Measurements from ENCODE around the gene ZBTB7C.

The ZBTB7C gene

DNA sequence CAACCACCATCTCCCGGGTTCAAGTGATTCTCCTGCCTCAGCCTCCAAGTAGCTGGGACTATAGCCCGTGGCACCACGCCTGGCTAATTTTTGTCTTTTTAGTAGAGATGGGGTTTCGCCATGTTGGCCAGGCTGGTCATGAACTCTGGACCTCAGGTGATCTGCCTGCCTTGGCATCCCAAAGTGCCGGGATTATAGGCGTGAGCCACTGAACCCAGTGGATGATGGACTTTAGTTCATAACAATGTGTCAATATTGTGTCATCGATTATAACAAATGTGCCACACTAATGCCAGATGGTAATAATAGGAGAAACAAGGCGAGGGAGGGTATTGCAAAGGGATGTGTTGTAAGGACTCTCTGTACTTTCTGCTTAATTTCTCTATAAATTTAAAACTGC lies 216.6 kb downstream of the ZBTB7C start:
- no peak for TF ChIP-seq CTCF (IDR thresholded peaks at IDR 0.05; ENCODE audit: low read depth, low read length, missing control alignments)
- no peak for DNase-seq (ENCODE audit: low read depth)
- in situ Hi-C loops (cut with HindIII; ENCODE audit: low sequenced_read_pairs): no loop called here
- no peak overlapping the region for H3K4me3 ChIP-seq (ENCODE audit: low read depth, low read length)

GRCh38 chr18:48191494-48191893 lies 217.7 kb downstream of the ZBTB7C start:
- in situ Hi-C loops (cut with HindIII; ENCODE audit: low sequenced_read_pairs): no loop called here
- TF ChIP-seq CTCF (IDR thresholded peaks at IDR 0.05; ENCODE audit: low read depth, low read length, missing control alignments): no peak
- no peak overlapping the region for H3K4me3 ChIP-seq (ENCODE audit: low read depth, low read length)
- DNase-seq (ENCODE audit: low read depth): no peak

- in situ Hi-C loops (cut with HindIII; ENCODE audit: low sequenced_read_pairs): no loop called here
- no peak for DNase-seq (ENCODE audit: low read depth)
- no peak for TF ChIP-seq CTCF (IDR thresholded peaks at IDR 0.05; ENCODE audit: low read depth, low read length, missing control alignments)
- no peak overlapping the region for H3K4me3 ChIP-seq (ENCODE audit: low read depth, low read length)
These were observed 218.2 kb downstream of the ZBTB7C start for GRCh38 chr18:48190994-48191393.

DNA sequence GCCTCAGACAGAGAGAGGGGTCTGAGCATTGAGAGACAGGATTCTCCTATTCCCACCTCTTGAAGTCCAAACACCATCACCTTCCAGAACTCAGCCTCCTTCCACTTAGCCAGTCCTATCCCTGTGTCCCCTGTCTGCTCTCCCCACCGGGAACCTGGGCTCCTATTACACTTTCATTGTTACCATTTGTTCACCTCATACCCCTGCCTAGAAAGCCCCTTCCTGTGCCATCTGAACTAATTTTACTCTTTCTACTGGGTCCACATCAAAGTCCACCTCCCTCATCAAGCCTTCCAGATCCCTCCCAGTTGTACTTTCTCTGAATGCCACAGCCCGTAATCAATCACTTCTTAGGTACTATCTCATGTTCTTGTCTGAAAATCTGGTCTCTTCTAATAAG lies 220.6 kb downstream of the ZBTB7C start:
- no peak for DNase-seq (ENCODE audit: low read depth)
- in situ Hi-C loops (cut with HindIII; ENCODE audit: low sequenced_read_pairs): loop anchor here (5.0 kb wide), 1 partner anchor 71 kb away; no protein-coding TSS in a partner anchor
- no peak for TF ChIP-seq CTCF (IDR thresholded peaks at IDR 0.05; ENCODE audit: low read depth, low read length, missing control alignments)
- no peak overlapping the region for H3K4me3 ChIP-seq (ENCODE audit: low read depth, low read length)

DNA sequence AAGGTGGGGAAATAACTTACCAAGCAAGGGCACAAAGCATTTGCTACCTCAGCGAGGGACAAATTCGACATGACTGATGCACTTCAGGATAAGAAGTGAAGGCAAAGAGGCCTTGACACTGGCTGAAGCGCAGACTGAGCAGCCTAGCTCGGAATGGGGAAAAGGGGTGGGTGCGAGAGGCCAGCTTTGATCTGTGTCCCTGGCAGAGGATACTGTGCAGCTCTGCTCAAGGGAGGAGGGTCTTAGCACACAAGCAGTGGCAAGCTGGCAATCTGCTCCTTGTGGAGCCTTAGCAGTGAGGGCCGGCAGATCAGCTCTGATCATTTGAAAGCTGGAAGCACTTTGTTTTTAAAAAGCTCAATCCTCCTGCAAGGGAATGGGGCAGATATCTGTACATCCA lies 222.3 kb downstream of the ZBTB7C start:
- H3K4me3 ChIP-seq (ENCODE audit: low read depth, low read length): no peak overlapping the region
- TF ChIP-seq CTCF (IDR thresholded peaks at IDR 0.05; ENCODE audit: low read depth, low read length, missing control alignments): no peak
- in situ Hi-C loops (cut with HindIII; ENCODE audit: low sequenced_read_pairs): loop anchor here (5.0 kb wide), 1 partner anchor 70 kb away; no protein-coding TSS in a partner anchor
- no peak for DNase-seq (ENCODE audit: low read depth)

DNA sequence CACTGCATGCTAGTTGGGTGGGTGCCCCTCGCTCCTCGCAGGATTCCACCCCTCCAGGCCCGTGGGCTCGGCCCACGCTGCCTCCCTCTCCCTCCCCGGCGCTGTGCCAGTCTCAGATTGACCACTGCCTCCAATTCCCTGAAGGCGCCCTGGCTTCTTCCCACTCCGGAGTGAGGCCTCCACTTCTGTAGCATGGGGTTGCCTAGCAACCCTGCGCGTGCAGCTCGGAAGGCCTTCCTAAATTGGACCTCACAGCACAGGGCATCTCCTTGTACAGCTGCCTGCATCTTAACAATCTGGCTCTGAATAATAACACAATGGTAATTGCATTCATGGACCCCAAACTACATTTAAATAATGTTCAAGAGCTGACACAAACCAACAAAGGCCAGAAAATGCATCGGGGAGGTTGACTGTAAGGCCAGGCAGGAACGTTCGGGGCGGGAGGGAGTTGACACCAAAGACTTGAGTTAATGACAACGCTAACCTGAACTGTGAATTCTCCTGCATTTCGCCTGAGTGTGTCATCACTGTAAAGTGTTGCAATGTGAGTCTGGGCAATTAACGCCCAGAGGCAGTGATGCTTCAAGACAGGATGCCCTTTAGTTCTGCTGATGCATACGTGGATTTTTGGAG lies 222.9 kb downstream of the ZBTB7C start:
- H3K4me3 ChIP-seq (ENCODE audit: low read depth, low read length): no peak overlapping the region
- no peak for TF ChIP-seq CTCF (IDR thresholded peaks at IDR 0.05; ENCODE audit: low read depth, low read length, missing control alignments)
- DNase-seq (ENCODE audit: low read depth): no peak
- in situ Hi-C loops (cut with HindIII; ENCODE audit: low sequenced_read_pairs): loop anchor here (5.0 kb wide), 1 partner anchor 69 kb away; no protein-coding TSS in a partner anchor
